Measurements from ENCODE around the gene PP2D1.

- TF ChIP-seq CTCF (IDR thresholded peaks at IDR 0.05) (no peak), JUN (IDR thresholded peaks at IDR 0.05) (no peak), POLR2AphosphoS2 (conservative IDR thresholded peaks at IDR 0.05; ENCODE audit: low read length) (no peak), POLR2A (IDR thresholded peaks at IDR 0.05; ENCODE audit: low read length) (no peak), MYC (IDR thresholded peaks at IDR 0.05; ENCODE audit: borderline replicate concordance, low read length) (no peak), KDM5A (IDR thresholded peaks at IDR 0.05) (no peak), NR3C1 (IDR thresholded peaks at IDR 0.05) (no peak), EP300 (IDR thresholded peaks at IDR 0.05) (no peak), HDAC2 (IDR thresholded peaks at IDR 0.05) (no peak), SMC3 (IDR thresholded peaks at IDR 0.05) (no peak)
- TF ChIP-seq, protein P1, sequence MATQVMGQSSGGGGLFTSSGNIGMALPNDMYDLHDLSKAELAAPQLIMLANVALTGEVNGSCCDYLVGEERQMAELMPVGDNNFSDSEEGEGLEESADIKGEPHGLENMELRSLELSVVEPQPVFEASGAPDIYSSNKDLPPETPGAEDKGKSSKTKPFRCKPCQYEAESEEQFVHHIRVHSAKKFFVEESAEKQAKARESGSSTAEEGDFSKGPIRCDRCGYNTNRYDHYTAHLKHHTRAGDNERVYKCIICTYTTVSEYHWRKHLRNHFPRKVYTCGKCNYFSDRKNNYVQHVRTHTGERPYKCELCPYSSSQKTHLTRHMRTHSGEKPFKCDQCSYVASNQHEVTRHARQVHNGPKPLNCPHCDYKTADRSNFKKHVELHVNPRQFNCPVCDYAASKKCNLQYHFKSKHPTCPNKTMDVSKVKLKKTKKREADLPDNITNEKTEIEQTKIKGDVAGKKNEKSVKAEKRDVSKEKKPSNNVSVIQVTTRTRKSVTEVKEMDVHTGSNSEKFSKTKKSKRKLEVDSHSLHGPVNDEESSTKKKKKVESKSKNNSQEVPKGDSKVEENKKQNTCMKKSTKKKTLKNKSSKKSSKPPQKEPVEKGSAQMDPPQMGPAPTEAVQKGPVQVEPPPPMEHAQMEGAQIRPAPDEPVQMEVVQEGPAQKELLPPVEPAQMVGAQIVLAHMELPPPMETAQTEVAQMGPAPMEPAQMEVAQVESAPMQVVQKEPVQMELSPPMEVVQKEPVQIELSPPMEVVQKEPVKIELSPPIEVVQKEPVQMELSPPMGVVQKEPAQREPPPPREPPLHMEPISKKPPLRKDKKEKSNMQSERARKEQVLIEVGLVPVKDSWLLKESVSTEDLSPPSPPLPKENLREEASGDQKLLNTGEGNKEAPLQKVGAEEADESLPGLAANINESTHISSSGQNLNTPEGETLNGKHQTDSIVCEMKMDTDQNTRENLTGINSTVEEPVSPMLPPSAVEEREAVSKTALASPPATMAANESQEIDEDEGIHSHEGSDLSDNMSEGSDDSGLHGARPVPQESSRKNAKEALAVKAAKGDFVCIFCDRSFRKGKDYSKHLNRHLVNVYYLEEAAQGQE (IDR thresholded peaks at IDR 0.05): no peak
- TF ChIP-seq, protein P2, sequence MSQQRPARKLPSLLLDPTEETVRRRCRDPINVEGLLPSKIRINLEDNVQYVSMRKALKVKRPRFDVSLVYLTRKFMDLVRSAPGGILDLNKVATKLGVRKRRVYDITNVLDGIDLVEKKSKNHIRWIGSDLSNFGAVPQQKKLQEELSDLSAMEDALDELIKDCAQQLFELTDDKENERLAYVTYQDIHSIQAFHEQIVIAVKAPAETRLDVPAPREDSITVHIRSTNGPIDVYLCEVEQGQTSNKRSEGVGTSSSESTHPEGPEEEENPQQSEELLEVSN (IDR thresholded peaks at IDR 0.05; ENCODE audit: borderline replicate concordance, low read depth): no peak
- TF ChIP-seq, protein P3, sequence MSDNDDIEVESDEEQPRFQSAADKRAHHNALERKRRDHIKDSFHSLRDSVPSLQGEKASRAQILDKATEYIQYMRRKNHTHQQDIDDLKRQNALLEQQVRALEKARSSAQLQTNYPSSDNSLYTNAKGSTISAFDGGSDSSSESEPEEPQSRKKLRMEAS (IDR thresholded peaks at IDR 0.05): no peak
Observed at GRCh38 chr3:20007960-20008359, 4.1 kb downstream of the PP2D1 start.
